ENCODE measurements around the gene ME1. TPM values are rescaled to one million over a fixed set of nuclear protein-coding genes. Genes with fewer than 3 reads are reported as not detected.

ME1 gene
- total and polyA plus RNA-seq, 2 donors (not counting 3 experiments of a cell fraction or from before 2014, with no cell fraction given): 7.3 to 29.3 TPM

GRCh38 chr6:83466328-83466727 lies 35.5 kb upstream of the ME1 start:
- DNase-seq (ENCODE audit: low read depth, low spot score): no peak
- Histone ChIP-seq H2AFZ (ENCODE audit: low read depth, low read length) (no peak overlapping the region), H3K9ac (replicated peaks; ENCODE audit: extremely low read depth, insufficient read depth, low read length) (no peak overlapping the region), H3K27ac (ENCODE audit: insufficient read depth, low read depth, low read length) (no peak overlapping the region), H3K36me3 (ENCODE audit: control insufficient read depth in 2 of 2, extremely low read depth in 1 of 2, insufficient read depth in 2 of 2, low read length in 2 of 2) (no peaks in the 10 kb centered on the region), H3K9me3 (replicated peaks; ENCODE audit: control insufficient read depth, insufficient read depth, low read length) (no peaks in the 10 kb centered on the region), H3K9me1 (replicated peaks; ENCODE audit: control insufficient read depth, extremely low read depth, insufficient read depth, low read length) (no peaks in the 10 kb centered on the region), H3K4me1 (ENCODE audit: control insufficient read depth, extremely low read depth, insufficient read depth, low read length) (no peaks in the 10 kb centered on the region), H3K4me2 (ENCODE audit: insufficient read depth, low read length) (no peak overlapping the region), H3K4me3 (replicated peaks in 1 of 3; ENCODE audit: insufficient read depth in 1 of 3, low read depth in 1 of 3, low read length in 3 of 3) (no peak overlapping the region), H3K79me2 (ENCODE audit: control insufficient read depth, insufficient read depth, low read length) (no peaks in the 10 kb centered on the region), H3K27me3 (ENCODE audit: control insufficient read depth in 2 of 2, insufficient read depth in 2 of 2, low read length in 2 of 2) (peaks cover 0 to 4% of the 10 kb centered on the region in 2 experiments), H4K20me1 (replicated peaks; ENCODE audit: control insufficient read depth, extremely low read depth, insufficient read depth, low read length) (no peaks in the 10 kb centered on the region)
- ChIA-PET CTCF (no interaction called here), POLR2A (no interaction called here)
- TF ChIP-seq FOS (IDR thresholded peaks at IDR 0.05; ENCODE audit: borderline replicate concordance, insufficient read depth, low read length) (no peak), EZH2 (IDR thresholded peaks at IDR 0.05; ENCODE audit: borderline replicate concordance, low read depth, low read length, severe bottlenecking) (no peak), MYC (IDR thresholded peaks at IDR 0.05; ENCODE audit: low read depth, low read length) (no peak), POLR2A (IDR thresholded peaks at IDR 0.05; ENCODE audit: low read depth, low read length) (no peak), POLR2AphosphoS5 (IDR thresholded peaks at IDR 0.05; ENCODE audit: insufficient read depth, low read depth, low read length) (no peak)
- TF ChIP-seq, protein P1, sequence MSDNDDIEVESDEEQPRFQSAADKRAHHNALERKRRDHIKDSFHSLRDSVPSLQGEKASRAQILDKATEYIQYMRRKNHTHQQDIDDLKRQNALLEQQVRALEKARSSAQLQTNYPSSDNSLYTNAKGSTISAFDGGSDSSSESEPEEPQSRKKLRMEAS (IDR thresholded peaks at IDR 0.05; ENCODE audit: insufficient read depth, insufficient read length): no peak
- no peak for FAIRE-seq
- intact Hi-C loops (cut with micrococcal nuclease): no loop called here
- dilution Hi-C loops (cut with MboI; ENCODE audit: extremely low pct_ligation_motif_present, low sequenced_read_pairs): no loop called here
- no TSS peak for BruUV-seq (replicated peaks)

GRCh38 chr6:83464381-83465140 lies 33.7 kb upstream of the ME1 start:
- dilution Hi-C loops (cut with MboI; ENCODE audit: extremely low pct_ligation_motif_present, low sequenced_read_pairs): no loop called here
- no TSS peak for BruUV-seq (replicated peaks)
- H3K27me3 ChIP-seq (ENCODE audit: control insufficient read depth in 2 of 2, insufficient read depth in 2 of 2, low read length in 2 of 2): peaks cover 0 to 4% of the 10 kb centered on the region in 2 experiments
- H3K27ac ChIP-seq (ENCODE audit: insufficient read depth, low read depth, low read length): no peak overlapping the region
- ChIA-PET POLR2A (no interaction called here), CTCF (interaction anchor here (1.0 to 1.4 kb wide), 3 partner anchors 9 to 72 kb away, joined by 3 to 6 read pairs (median 3); no protein-coding TSS in a partner anchor)
- H3K79me2 ChIP-seq (ENCODE audit: control insufficient read depth, insufficient read depth, low read length): no peaks in the 10 kb centered on the region
- H3K9me3 ChIP-seq (replicated peaks; ENCODE audit: control insufficient read depth, insufficient read depth, low read length): no peaks in the 10 kb centered on the region
- H3K4me2 ChIP-seq (ENCODE audit: insufficient read depth, low read length): no peak overlapping the region
- no peaks in the 10 kb centered on the region for H4K20me1 ChIP-seq (replicated peaks; ENCODE audit: control insufficient read depth, extremely low read depth, insufficient read depth, low read length)
- H3K36me3 ChIP-seq (ENCODE audit: control insufficient read depth in 2 of 2, extremely low read depth in 1 of 2, insufficient read depth in 2 of 2, low read length in 2 of 2): no peaks in the 10 kb centered on the region
- H3K9ac ChIP-seq (replicated peaks; ENCODE audit: extremely low read depth, insufficient read depth, low read length): no peak overlapping the region
- no peaks in the 10 kb centered on the region for H3K4me1 ChIP-seq (ENCODE audit: control insufficient read depth, extremely low read depth, insufficient read depth, low read length)
- no peak for DNase-seq (ENCODE audit: low read depth, low spot score)
- no peak overlapping the region for H2AFZ ChIP-seq (ENCODE audit: low read depth, low read length)
- intact Hi-C loops (cut with micrococcal nuclease): no loop called here
- H3K9me1 ChIP-seq (replicated peaks; ENCODE audit: control insufficient read depth, extremely low read depth, insufficient read depth, low read length): no peaks in the 10 kb centered on the region
- FAIRE-seq: no peak
- no peak overlapping the region for H3K4me3 ChIP-seq (replicated peaks in 1 of 3; ENCODE audit: insufficient read depth in 1 of 3, low read depth in 1 of 3, low read length in 3 of 3)
- TF ChIP-seq, protein P2, sequence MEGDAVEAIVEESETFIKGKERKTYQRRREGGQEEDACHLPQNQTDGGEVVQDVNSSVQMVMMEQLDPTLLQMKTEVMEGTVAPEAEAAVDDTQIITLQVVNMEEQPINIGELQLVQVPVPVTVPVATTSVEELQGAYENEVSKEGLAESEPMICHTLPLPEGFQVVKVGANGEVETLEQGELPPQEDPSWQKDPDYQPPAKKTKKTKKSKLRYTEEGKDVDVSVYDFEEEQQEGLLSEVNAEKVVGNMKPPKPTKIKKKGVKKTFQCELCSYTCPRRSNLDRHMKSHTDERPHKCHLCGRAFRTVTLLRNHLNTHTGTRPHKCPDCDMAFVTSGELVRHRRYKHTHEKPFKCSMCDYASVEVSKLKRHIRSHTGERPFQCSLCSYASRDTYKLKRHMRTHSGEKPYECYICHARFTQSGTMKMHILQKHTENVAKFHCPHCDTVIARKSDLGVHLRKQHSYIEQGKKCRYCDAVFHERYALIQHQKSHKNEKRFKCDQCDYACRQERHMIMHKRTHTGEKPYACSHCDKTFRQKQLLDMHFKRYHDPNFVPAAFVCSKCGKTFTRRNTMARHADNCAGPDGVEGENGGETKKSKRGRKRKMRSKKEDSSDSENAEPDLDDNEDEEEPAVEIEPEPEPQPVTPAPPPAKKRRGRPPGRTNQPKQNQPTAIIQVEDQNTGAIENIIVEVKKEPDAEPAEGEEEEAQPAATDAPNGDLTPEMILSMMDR (IDR thresholded peaks at IDR 0.05; ENCODE audit: extremely low read depth in 1 of 2, insufficient read depth in 1 of 2, low read depth in 1 of 2, low read length in 2 of 2): no peak
- TF ChIP-seq FOS (IDR thresholded peaks at IDR 0.05; ENCODE audit: borderline replicate concordance, insufficient read depth, low read length): no peak

Measured in endothelial cell of umbilical vein (primary cell).